Cardiac muscle cell (in vitro differentiated cells and primary cell): ENCODE data around the gene C3orf20. TPM values are rescaled to one million over a fixed set of nuclear protein-coding genes. Genes with fewer than 3 reads are reported as not detected.
"Not testable (repeated sequence)": the region's sequence is repeated elsewhere in the genome, so short reads cannot be mapped to it uniquely, and the experiment has no call there.

ENCODE experiments used
- DNase-seq, 2 donors: peaks; one replicate each; pipeline versions ENCODE4 v3.0.0 to v3.0.0-alpha.2; 2010 to 2017; ENCODE audit warnings: low read depth in 1 of 2, low spot score in 1 of 2
- H3K27ac ChIP-seq: fragments of 200-600 bp; sonication (generic); 2 replicates; pipeline ENCODE4 v1.5.1; 2016
- H3K27me3 ChIP-seq: fragments of 200-600 bp; sonication (generic); 2 replicates; pipeline ENCODE4 v1.6.0; 2016; ENCODE audit warnings: control low read depth
- H3K36me3 ChIP-seq: fragments of 200-600 bp; sonication (generic); 2 replicates; pipeline ENCODE4 v1.5.1; 2016; ENCODE audit warnings: control low read depth
- H3K4me1 ChIP-seq: fragments of 200-600 bp; sonication (generic); 2 replicates; pipeline ENCODE4 v1.8.1; 2017; ENCODE audit warnings: low read depth, mild to moderate bottlenecking, mixed run types
- H3K4me3 ChIP-seq: fragments of 200-600 bp; sonication (generic); 2 replicates; pipeline ENCODE4 v1.5.1; 2016; ENCODE audit warnings: mild to moderate bottlenecking
- H3K9me3 ChIP-seq: fragments of 200-600 bp; sonication (generic); 2 replicates; pipeline ENCODE4 v1.5.1; 2017; ENCODE audit warnings: low read depth, mild to moderate bottlenecking, control low read depth
- CTCF ChIP-seq: IDR thresholded peaks from 2 replicates; pipeline ENCODE4 v1.5.1; 2012; ENCODE audit warnings: low read depth, mild to moderate bottlenecking, low read length
- polyA plus RNA-seq: library from polyadenylated mRNA; unstranded; fragments of >200 nt; fragmentation: Nextera tagmentation; extraction: Ambion mirVana; gene quantifications from 2 replicates; pipeline ENCODE4 v1.2.1, GENCODE V29; 2016
- total RNA-seq: library from RNA; depleted of rRNA; stranded (reverse); fragments of >200 nt; gene quantifications from 2 replicates; pipeline ENCODE4 v1.2.3, GENCODE V29; 2016

C3orf20 gene
- total and polyA plus RNA-seq, 2 experiments from 2014 or later, result 0.21 TPM; not detected in 1

- no peaks in the 10 kb centered on the region for H3K27me3 ChIP-seq
- peak overlapping the region; percentile 87 for H3K27ac ChIP-seq
- DNase-seq, result no peak
- no peak for TF ChIP-seq CTCF
- no peak overlapping the region for H3K4me3 ChIP-seq
- no peaks in the 10 kb centered on the region for H3K36me3 ChIP-seq
- no peaks in the 10 kb centered on the region for H3K4me1 ChIP-seq
- no peaks in the 10 kb centered on the region for H3K9me3 ChIP-seq
Measured at GRCh38 chr3:14740983-14741382, 66.0 kb downstream of the C3orf20 start.

- Histone ChIP-seq H3K4me3 (no peak overlapping the region), H3K27me3 (no peaks in the 10 kb centered on the region), H3K9me3 (no peaks in the 10 kb centered on the region), H3K36me3 (no peaks in the 10 kb centered on the region), H3K27ac (peak overlapping the region; percentile 87), H3K4me1 (no peaks in the 10 kb centered on the region)
- DNase-seq, result no peak
- TF ChIP-seq CTCF, result no peak
Measured at GRCh38 chr3:14741510-14741909, 66.6 kb downstream of the C3orf20 start.

GRCh38 chr3:14744556-14744955 lies 69.6 kb downstream of the C3orf20 start:
- Histone ChIP-seq H3K27ac (no peak overlapping the region), H3K27me3 (no peaks in the 10 kb centered on the region), H3K36me3 (no peaks in the 10 kb centered on the region), H3K4me3 (no peak overlapping the region), H3K9me3 (no peaks in the 10 kb centered on the region), H3K4me1 (no peaks in the 10 kb centered on the region)
- DNase-seq, result no peak
- TF ChIP-seq CTCF, result no peak

GRCh38 chr3:14750650-14751049 lies 75.7 kb downstream of the C3orf20 start:
- Histone ChIP-seq H3K4me1 (no peaks in the 10 kb centered on the region), H3K27me3 (no peaks in the 10 kb centered on the region), H3K27ac (no peak overlapping the region), H3K9me3 (no peaks in the 10 kb centered on the region), H3K36me3 (no peaks in the 10 kb centered on the region), H3K4me3 (no peak overlapping the region)
- TF ChIP-seq CTCF, result no peak
- DNase-seq, result no peak

GRCh38 chr3:14752979-14753378 lies 78.0 kb downstream of the C3orf20 start:
- H3K27ac ChIP-seq, DNase-seq, H3K4me1 ChIP-seq, H3K36me3 ChIP-seq, H3K9me3 ChIP-seq, H3K4me3 ChIP-seq, H3K27me3 ChIP-seq: not testable (repeated sequence)

GRCh38 chr3:14757153-14757700 lies 82.3 kb downstream of the C3orf20 start:
- H3K27me3 ChIP-seq, result no peaks in the 10 kb centered on the region
- no peak for DNase-seq
- no peak for TF ChIP-seq CTCF

More at GRCh38 chr3:14757153-14757700, 82.3 kb downstream of the C3orf20 start:
- Histone ChIP-seq H3K36me3 (no peaks in the 10 kb centered on the region), H3K4me3 (no peak overlapping the region), H3K9me3 (no peaks in the 10 kb centered on the region), H3K27ac (no peak overlapping the region), H3K4me1 (no peaks in the 10 kb centered on the region)
